C4-2B (cell line): ENCODE results near the gene WTIP.

Experiments
- H3K27ac ChIP-seq: fragments of 450-650 bp; 2 replicates; pipeline ENCODE4 v1.5.1; 2017
- ZFX ChIP-seq: fragments of 450-650 bp; IDR thresholded peaks from 2 replicates; pipeline ENCODE4 v1.6.1; 2017
- TF ChIP-seq, protein P1 (sequence below): fragments of 450-650 bp; conservative IDR thresholded peaks from 2 replicates; pipeline ENCODE4 v1.5.1; 2017; ENCODE audit warnings: mild to moderate bottlenecking

WTIP gene

GRCh38 chr19:34560229-34560628 is 78.7 kb downstream of the WTIP start:
- no peak for TF ChIP-seq ZFX
- TF ChIP-seq, protein P1, sequence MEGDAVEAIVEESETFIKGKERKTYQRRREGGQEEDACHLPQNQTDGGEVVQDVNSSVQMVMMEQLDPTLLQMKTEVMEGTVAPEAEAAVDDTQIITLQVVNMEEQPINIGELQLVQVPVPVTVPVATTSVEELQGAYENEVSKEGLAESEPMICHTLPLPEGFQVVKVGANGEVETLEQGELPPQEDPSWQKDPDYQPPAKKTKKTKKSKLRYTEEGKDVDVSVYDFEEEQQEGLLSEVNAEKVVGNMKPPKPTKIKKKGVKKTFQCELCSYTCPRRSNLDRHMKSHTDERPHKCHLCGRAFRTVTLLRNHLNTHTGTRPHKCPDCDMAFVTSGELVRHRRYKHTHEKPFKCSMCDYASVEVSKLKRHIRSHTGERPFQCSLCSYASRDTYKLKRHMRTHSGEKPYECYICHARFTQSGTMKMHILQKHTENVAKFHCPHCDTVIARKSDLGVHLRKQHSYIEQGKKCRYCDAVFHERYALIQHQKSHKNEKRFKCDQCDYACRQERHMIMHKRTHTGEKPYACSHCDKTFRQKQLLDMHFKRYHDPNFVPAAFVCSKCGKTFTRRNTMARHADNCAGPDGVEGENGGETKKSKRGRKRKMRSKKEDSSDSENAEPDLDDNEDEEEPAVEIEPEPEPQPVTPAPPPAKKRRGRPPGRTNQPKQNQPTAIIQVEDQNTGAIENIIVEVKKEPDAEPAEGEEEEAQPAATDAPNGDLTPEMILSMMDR: no peak
- no peak overlapping the region for H3K27ac ChIP-seq
